Islet of Langerhans (tissue), 1 donor: ENCODE measurements around the gene C12orf76.
"Not testable (repeated sequence)": the region's sequence is repeated elsewhere in the genome, so short reads cannot be mapped to it uniquely, and the experiment has no call there.

Experiments
- FAIRE-seq: peaks from one replicate; lab custom pipeline; 2011; peaks lifted over from hg19 to GRCh38; lab: Jason Lieb, UNC

Gene C12orf76, protein sequence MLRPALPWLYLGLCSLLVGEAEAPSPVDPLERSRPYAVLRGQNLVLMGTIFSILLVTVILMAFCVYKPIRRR

DNA sequence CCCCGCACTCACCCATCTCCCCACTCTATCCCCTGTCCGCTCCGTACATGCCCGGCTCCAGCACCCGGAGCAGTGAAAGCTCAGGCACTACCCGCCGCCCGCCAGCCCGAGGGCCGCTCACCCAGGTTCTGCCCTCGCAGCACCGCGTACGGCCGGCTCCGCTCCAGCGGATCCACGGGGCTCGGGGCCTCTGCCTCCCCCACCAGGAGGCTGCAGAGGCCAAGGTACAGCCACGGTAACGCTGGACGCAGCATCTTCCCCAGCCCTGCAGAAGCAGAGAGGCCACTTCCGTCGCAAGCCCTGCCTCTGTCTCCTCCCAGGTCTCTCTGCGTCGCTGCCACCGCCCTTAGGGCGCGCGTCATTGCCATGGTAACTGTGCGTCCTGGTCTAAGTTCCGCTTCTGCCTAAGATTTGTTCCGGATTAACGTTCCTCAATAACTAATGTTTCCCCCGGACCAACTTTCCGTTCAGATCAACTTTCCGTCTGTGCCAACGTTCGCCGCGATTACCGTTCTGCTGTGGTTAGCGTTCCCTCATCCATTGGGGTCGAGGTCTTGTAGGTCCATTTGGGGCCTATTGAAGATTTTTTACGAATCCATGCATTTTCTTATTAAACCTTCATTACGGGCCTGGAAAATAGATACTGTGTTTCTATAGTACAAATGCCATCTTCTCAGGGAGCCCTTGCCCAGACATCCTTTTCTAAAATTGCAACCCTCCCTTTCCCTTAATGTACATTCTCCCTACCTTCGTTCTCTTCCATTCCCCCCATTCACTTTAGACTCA lies at the start of gene C12orf76:
C12orf76 (minus strand) TSS at position 281 of the 786 bp plus-strand sequence; CDS start at position 254, 27 bp downstream.
- peak; percentile 74 for FAIRE-seq

DNA sequence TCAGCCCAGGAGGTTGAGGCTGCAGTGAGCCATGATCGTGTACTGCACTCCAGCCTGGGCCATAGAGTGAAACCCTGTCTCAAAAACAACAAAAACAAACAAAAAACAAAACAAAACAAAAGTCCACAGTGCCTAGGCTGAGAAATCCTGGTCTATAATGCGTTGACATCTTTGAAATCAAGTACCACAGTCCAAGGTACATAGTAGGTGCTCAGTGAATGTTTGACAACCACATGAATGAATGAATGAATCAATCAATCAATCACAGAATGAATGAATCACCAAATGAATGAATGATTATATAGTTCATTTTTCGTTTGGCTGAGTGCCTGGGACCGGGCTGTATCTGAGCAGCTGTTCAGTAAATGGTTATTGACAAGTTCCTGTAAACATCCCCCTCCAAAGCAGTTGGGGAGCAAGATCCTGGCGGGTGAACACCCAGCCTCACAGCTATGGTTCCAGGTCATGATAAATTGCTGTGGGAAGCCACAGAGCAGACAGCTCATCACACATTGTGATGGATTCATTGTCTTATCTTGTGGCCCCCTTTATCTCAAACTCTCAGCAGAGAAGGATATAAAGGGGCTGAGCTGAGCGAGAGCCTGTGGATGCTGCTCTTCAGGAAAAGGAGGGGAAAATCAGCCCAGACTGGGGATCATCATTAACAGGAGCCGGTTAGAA lies 45.4 kb upstream of the C12orf76 start:
- no peak for FAIRE-seq

DNA sequence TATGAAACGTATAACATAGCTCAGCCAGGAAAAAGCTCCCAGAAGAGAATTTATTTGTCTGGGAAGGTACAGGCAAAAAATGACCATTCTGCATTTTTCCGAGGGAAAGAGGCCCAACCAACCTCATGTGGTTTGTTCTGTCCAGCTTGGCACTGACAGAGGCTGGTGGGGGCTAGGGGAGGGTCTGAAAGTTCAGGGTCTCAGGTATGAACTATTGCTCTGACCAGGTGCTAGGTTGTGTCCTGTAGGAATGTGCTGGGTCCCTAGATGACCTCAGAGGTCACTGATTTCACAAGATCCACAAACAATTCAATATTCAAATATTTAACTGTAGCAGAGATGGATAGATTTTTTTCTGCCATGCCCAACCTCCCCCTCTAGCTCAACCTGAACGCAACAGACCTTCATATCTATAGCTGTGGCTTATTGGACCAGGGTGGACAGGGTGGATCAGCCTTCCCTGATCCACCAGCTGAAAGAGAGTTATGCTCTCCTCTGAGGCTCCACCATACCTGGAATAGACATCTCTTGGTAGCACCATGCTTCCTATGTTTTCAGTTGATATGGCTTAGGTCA lies 42.9 kb upstream of the C12orf76 start:
- no peak for FAIRE-seq

DNA sequence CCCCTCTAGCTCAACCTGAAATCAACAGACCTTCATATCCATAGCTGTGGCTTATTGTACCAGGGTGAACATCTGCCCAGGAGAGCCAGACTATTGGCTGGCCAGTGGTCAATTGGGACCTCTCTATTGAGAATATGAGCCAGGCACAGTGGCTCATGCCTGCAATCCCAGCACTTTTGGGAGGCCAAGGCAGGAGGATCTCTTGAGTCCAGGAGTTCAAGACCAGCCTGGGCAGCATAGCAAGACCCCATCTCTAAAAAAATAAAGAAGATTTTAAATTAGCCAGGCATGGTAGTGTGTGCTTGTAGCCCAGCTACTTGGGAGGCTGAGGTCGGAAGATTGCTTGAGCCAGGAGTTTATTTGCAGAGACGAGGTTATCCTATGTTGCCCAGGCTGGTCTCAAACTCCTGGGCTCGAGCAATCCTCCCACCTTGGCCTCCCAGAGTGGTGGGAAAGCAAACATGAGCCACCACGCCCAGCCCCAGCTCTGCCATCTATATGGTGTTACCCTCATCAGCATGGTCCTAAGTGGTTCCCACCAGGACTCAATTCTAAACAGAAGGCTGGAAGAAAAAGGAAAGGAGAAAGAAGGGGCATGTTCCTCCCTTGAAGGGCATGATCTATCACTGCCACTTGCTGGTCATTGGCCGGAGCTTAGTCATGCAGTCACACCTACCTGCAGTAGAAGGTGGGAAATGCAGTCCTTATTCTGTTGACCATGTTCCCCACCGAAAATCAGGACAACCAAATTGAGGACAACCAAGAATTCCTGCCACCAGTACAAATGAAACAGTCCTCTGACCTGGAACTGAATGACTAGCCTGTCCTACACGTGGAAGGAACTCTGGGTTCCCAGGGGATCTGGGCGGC lies 42.2 kb upstream of the C12orf76 start:
- no peak for FAIRE-seq

DNA sequence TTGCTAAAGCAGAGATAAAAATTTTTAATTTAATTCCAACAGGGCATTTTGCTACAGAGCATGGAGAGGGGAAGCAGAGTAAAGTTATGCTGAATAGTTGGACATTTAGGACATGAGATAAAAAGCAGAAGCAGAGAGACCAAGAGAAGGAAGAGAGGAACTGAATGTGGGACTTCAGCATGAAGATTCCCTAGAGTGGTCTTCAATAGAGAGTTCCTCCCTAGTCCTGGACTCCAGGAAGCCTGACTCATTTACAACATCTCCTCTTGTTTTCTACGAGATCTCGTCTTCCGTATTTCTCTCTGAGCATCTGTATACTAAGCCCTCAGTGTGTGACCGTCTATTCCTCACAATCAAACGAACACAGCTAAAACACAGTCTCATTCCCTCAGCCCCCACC lies 40.6 kb upstream of the C12orf76 start:
- no peak for FAIRE-seq

DNA sequence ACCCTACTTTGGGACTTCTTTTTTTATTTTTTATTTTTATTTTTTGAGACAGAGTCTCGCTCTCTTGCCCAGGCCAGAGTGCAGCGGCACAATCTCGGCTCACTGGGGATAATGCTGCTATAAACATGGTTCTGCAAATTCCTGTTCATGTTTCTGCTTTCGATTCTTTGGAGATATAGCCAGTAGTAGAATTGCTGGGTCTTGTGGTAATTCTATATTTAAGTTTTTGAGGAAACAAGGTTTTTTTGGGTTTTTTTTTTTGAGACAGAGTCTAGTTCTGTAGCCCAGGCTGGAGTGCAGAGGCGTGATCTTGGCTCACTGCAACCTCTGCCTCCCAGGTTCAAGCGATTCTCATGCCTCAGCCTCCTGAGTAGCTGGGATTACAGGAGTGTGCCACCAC lies 39.9 kb upstream of the C12orf76 start:
- FAIRE-seq: not testable (repeated sequence)

DNA sequence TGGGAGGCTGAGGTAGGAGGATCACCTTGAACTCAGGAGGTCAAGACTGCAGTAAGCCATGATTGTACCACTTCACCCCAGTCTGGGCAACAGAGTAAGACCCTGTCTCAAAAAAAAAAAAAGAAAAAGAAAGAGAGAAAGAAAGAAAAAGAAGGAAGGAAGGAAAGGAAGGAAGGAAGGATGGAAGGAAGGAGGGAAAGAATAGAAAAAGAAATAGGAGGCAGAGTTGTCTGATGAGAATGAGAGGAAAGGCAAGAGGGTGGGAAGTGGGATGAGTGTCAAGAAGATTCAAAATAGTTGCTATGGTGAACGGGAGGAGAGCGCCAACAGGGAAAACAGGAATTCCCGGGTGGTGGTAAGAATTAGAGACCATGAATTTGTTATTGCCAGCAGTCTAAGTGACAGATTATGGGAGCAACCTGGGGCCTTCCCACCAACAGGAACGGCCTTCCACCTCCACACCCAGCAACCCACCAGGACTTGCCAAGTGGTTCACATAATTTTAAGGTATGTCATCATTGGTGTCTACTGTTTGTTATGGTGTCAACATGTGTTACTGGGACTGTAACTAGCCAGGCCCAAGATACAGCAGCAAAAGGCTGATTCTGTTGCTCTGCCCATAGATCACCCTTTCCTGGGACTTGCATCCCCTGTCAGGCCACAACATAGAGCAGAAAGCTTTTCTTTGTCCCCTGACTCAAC lies 36.1 kb upstream of the C12orf76 start:
- FAIRE-seq: no peak

DNA sequence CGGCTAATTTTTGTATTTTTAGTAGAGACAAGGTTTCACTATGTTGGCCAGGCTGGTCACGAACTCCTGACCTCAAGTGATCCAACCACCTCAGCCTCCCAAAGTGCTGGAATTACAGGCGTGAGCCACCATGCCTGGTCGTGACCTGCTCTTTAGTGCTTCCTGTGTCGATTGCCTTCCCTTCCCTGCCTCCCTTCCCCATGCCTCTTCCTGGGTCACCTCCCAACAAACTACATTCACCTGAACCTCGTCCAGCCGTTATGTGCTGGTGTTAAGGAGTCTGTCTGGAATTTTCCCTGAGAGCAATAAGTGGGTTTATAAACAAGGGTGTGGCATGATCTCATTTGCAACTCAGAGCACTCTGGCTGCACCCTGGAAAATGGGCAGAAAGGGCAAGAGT lies 32.1 kb upstream of the C12orf76 start:
- FAIRE-seq: no peak

DNA sequence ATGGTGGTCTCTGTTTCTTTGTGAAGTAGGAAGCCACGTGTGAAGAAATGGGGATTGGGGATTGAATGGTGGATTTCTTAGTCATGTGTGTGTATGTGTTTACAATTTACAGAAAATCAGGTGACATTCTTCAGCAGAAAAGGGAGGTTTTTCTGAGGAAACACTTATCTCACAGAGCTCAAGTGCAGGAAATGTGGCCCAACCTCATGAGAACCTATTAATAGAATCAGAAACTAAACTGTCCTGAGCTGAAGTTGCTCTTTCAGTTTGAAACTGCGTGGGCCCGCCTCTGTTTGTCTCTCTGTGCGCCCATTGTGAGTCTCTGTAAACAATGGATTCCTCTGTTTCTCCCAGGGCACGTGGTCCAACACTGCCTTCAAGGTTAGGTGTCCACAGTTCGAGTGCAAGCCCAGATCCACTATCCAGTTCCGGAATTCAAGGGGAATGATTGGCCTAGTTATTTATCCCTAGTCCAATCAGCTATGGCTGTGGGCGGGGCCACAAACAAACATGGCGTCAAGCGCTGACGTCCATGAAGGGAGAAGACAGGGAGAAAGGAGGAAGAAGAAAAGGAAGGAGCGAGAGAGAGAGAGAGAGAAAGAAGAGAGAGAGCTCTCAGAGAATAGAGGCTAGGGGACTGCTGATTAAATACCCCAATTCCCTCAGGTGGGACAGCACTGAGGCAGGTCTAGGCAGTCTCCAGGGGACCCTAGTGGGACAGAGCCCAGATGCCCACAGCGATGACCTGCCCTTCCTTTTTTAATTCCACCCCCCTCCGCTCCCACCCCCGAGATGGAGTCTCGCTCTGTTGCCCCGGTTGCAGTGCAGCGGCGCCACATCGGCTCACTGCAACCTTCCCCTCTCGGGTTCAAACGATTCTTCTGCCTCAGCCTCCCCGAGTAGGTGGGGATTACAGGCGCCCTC lies 31.4 kb upstream of the C12orf76 start:
- no peak for FAIRE-seq

DNA sequence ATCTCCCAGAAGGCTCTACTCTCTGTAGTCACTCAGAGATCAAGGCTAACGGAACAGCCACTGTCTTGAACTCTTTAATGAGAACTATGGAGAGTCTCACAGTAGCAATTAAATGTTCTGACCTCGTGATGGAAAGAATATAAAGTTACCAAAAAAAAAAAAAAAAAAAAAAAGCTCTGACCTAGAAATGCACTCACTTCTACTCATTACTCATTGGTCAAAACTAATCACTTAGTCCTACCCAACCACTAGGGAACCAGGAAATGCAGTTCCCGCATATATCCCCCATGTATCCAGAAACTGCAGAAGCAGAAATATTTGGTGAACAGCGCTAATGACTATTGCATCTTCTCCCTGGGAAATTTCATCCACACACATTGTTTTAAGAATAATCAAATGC lies 29.5 kb upstream of the C12orf76 start:
- FAIRE-seq: no peak

DNA sequence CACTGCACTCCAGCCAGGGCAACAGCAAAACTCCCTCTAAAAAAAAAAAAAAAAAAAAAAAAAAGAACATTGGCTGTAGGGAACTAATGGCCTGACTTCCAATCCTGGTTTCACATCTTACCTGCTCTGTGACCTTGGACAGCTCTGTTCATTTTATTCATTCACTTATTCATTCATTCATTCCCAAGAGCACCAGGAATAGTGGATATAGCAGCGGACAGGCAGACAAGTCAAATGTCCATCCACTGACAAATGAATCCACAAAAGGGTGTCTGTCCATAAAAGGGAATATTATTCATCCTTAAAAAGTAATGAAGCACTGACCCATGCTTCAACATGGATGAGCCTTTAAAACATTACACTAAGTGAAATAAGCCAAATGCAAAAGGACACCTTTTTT lies 27.6 kb upstream of the C12orf76 start:
- no peak for FAIRE-seq

DNA sequence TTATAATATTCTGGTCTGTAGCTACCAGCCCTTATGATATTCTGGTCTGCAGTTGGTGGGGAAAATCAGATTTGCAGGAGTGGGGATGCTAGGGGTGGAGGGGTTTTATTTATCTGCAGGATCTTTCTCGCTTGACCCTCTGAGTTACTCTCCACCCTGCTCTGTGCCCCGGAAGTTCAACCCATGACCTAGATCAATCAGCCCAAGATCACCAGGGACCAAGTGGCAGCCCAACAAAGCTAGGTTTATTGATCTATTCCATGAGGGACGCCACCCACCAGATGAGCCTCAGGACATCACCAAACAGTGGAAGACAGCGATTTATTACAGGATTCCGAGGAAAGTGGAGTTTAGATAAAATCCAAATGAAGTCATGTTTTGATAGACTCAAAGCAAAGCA lies 25.8 kb upstream of the C12orf76 start:
- no peak for FAIRE-seq

DNA sequence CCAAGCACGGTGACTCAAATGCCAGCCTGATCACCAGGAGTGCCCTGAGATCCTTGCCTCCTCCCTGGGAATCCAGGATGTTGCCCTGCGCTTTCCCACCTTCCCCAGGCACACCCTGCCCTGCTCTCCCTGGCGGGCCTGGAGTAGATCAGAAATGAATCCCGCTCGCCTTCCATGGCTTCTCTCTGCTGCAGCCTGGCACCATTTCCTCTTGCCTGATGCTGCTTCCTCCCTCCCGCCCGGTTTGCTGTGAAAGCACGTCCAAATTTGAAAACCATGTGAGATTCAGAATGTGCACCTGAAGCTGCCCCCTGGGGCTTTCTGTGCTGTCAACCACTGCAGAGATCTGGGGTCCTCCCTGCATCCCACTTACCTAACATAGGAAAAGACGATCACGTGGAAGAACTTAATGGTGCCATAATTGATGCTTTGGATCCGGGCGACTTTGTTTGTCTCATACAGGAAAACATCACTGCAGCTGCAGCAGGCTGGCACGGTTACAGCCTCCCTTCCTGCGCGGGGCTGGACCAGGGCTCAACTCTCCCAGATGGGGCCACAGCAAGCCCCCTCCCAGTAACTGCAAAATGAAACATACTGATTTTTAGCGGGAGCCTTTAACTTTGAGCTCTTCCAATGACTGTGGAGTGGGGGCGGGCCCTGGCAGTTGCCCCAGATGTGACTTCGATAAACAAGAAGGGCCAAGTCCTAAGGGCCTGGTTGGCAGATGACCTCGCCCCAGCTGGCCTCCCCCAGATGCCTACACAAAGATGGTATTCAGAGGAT lies 24.9 kb upstream of the C12orf76 start:
- FAIRE-seq: no peak

DNA sequence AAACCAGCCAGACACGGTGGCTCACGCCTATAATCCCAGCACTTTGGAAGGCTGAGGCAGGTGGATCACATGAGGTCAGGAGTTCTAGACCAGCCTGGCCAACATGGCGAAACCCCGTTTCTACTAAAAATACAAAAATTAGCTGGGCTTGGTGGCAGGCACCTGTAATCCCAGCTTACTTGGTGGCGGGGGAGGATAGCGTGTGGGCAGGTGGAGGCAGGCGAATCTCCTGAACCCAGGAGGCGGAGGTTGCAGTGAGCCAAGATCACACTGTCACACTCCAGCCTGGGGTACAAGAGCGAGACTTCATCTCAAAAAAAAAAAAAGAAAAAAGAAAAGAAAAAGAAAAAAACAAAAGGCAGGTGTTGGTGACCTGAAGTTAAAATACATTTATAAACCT lies 24.3 kb upstream of the C12orf76 start:
- not testable (repeated sequence) for FAIRE-seq

DNA sequence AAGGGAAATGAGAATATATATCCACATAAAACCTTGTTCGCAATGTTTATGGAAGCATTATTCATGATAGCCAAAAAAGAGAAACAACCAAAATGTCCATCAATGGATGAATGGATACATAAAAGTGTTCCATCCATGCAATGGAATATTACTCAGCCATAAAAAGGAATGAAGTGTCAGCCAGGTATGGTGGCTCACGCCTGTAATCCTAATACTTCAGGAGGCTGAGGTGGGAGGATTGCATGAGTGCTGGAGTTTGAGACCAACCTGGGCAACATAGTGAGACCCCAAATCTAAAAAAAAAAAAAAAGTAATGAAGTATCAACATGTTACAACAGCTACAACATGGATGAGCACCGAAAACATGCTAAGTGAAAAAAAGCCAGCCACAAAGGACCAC lies 23.6 kb upstream of the C12orf76 start:
- FAIRE-seq: no peak

DNA sequence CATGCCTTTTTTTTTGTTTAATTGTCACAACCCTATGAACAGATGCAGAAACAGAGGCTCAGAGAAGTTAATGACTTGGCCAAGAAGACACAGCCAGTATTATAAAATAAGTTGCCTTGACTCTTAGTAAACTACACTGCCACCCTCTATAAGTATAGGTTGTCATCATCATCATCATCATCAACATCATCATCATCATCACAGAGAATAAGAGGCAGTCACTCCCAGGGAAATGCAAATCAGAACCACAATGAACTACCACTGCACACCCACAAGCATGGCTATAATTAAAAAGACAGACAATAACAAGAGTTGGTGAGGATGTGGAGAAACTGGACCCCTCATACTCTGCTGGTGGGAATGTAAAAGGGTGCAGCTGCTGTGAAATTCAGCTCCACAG lies 23.2 kb upstream of the C12orf76 start:
- no peak for FAIRE-seq

DNA sequence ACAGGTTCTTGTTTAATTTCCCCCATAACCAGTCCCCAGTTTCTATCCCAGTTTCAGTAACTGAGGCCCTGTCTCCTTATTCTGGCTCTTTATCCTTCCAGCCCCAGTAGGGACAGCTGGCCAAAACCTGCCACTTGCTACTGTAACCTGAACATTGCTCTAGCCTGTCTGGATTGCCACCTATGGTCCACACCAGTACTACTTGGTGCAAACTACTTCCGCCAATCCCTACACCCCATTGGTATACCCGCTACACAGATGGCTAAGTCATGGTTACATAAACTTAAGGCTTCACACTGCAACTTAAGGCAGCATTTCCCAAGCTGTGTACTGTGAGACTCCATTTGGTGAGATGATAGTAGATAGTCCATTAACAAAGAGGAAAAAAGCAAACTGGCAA lies 20.3 kb upstream of the C12orf76 start:
- FAIRE-seq: no peak

DNA sequence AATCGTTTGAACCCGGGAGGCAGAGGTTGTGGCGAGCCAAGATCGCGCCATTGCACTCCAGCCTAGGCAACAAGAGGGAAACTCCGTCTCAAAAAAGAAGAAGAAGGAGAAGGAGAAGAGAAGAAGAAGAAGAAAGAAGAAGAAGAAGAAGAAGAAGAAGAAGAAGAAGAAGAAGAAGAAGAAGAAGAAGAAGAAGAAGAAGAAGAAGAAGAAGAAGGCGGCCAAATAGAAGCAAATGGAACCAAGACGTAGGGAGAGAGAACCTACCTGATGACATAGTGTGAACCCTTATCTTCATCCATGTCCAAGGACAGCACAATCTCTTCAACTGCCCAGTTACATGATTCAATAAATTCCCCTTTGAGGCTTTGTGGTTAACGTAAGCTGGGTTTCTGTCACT lies 19.8 kb upstream of the C12orf76 start:
- FAIRE-seq: not testable (repeated sequence)

DNA sequence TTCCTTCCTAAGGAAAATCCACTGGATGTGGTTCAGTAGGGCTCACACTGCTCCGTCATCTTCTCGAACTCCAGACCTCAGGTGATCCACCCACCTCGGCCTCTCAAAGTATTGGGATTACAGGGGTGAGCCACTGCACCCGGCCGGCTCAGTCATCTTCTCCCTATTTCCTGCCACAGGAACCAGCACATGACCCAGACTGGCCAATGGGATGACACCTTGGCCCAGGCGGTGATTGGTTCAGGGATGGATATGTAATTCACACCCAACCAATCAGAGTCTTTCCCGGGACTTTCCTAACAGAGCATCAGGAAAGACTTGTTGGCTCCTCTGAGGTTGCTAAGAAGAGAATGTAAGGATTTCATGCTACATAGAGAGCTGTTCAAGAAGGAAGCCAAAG lies 19.2 kb upstream of the C12orf76 start:
- no peak for FAIRE-seq

DNA sequence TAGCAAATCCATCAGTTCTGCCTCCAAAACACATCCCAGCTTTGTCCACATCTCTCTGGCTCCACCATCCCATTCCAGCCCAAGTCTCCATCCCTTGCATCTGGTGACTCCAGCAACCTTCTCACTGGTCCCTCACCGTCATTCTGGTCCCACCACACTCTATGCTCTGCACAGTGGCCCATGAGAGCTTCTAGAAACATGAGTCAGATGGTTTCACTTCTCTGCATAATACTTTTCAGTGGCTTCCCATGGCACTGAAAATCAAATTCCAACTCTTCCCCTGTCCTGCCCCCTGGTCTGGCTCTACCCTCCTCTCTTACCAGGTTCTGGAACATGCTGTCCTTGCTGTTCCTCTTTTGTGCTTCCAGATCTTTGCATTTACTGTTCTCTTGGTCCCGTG lies 17.2 kb upstream of the C12orf76 start:
- FAIRE-seq: no peak
